ENCODE measurements around the gene GINS3. TPM values are rescaled to one million over a fixed set of nuclear protein-coding genes. Genes with fewer than 3 reads are reported as not detected.
A peak's percentile ranks its signal among the peaks of the same experiment; 100 is the strongest.
"Not testable (repeated sequence)": the region's sequence is repeated elsewhere in the genome, so short reads cannot be mapped to it uniquely, and the experiment has no call there.

GINS3 gene
- total RNA-seq, 1 donor = 10.7 TPM

DNA sequence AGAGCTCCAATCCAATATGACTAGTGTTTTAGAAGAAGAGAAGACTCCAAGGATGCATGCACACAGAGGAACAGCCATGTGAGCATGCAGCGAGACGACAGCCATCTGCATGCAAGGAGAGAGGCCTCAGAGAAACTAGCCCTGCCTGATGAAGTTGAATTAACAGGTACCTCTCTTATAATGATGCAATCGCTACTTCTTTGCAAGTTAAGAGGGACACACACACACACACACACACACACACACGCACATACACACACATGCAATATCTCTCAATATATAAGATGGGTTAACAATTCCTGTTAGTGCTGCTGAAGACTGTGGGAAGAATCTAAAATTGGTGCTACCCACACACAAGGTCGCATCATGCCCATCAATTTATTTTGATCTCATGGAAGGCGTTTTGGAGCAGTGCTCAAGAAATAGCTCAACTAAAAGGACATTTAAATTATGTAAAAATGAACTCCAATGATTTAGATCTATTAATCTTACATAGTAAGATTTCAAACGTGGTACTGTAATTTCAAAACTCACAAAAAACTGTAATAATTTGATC is 7.0 kb upstream of the GINS3 start:
- no peak for DNase-seq (ENCODE audit: low read depth)
- H3K4me3 ChIP-seq (ENCODE audit: low read depth, low read length) = no peak overlapping the region
- TF ChIP-seq, protein P1, sequence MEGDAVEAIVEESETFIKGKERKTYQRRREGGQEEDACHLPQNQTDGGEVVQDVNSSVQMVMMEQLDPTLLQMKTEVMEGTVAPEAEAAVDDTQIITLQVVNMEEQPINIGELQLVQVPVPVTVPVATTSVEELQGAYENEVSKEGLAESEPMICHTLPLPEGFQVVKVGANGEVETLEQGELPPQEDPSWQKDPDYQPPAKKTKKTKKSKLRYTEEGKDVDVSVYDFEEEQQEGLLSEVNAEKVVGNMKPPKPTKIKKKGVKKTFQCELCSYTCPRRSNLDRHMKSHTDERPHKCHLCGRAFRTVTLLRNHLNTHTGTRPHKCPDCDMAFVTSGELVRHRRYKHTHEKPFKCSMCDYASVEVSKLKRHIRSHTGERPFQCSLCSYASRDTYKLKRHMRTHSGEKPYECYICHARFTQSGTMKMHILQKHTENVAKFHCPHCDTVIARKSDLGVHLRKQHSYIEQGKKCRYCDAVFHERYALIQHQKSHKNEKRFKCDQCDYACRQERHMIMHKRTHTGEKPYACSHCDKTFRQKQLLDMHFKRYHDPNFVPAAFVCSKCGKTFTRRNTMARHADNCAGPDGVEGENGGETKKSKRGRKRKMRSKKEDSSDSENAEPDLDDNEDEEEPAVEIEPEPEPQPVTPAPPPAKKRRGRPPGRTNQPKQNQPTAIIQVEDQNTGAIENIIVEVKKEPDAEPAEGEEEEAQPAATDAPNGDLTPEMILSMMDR (IDR thresholded peaks at IDR 0.05; ENCODE audit: insufficient read depth, low read length) = no peak

DNA sequence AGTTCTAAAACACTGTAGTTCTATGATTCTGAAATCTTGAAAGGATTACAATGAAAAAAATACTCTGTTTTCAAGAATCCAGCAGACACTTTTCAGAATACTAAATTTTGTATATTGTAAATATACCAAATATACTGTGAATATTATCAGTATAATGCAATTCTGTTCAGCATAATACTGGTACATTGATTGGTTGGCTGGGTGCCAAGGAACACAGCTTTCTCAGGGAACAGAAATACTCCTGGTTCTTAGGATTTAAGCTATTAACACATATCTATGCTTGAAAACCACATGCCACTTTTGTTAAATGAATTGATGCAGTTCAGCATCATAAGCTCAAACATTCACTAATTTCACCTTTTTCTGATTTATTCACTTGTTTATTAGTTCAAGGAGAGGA is 2.5 kb upstream of the GINS3 start:
- DNase-seq (ENCODE audit: low read depth) = no peak
- TF ChIP-seq, protein P1 (IDR thresholded peaks at IDR 0.05; ENCODE audit: insufficient read depth, low read length) = no peak
- no peak overlapping the region for H3K4me3 ChIP-seq (ENCODE audit: low read depth, low read length)

DNA sequence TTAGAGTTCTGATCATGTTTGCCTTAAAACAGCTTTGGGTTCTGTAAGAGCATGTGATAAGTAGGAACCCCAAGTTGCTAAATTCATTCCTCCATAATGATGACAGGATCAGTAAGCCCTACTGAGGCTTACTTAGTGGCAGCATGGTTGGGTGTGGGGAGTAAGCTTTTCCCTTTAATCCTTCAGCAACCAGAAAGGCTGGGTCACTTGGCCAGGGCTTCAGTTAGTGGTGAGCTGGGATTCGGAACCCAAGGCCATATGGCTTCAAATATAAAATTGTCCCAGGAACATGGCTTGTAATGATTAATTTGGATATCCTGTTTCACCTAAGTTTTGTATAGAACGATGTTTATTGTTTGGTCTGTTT is 850 bp downstream of the GINS3 start:
- TF ChIP-seq, protein P1 (IDR thresholded peaks at IDR 0.05; ENCODE audit: insufficient read depth, low read length) = no peak
- DNase-seq (ENCODE audit: low read depth) = peak; percentile 35

DNA sequence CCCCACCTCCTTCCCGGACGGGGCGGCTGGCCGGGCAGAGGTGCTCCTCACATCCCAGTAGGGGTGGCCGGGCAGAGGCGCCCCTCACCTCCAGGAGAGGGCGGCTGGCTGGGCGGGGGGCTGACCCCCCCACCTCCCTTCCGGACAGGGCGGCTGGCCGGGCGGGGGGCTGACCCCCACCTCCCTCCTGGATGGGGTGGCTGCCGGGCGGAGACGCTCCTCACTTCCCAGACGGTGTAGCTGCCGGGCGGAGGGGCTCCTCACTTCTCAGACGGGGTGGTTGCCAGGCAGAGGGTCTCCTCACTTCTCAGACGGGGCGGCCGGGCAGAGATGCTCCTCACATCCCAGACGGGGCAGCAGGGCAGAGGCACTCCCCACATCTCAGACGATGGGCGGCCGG is 4.6 kb downstream of the GINS3 start:
- not testable (repeated sequence) for DNase-seq (ENCODE audit: low read depth); H3K4me3 ChIP-seq (ENCODE audit: low read depth, low read length)

More for the DNA sequence above, 850 bp downstream of the GINS3 start:
- H3K4me3 ChIP-seq (ENCODE audit: low read depth, low read length) = peak overlapping the region; percentile 96

DNA sequence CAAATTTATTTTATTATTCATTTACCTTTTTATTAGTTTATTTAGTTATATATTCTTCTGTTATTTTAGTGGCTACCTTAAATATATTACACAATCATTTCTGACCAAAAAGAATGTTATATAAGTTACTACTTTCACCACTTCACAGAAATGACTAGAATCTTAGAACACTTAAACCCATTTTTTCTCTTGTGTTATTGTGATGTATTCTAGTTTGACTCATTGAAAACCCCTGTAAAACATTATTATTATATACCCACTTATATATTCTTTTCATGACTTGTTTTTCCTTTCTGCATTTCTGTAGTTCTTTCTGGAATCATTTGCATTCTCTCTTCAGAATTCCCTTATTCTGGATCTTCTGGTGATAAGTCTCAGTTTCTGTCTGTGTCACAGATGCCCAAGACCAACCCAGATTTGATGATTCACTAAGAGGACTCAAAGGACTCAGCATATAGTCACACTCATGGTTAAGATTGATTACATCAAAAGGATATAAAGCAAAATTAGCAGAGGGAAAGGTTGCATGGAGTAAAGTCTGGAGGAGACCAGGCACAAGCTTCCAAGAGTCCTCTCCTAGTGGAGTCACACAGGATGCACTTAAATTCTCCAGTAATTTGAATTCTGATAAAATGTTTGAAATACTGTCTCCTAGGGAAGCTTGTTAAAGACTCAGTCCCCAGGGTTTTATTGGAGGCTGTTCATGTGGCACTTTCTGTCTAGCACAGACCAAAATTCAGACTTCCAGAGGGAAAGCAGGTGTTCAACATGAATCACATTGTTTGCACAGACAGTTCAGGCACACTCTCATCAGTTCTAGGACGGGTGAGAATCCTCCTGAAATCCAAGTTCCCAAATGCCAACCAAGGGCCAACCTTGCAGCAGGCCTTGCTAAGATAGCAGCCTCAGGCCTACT is 7.7 kb downstream of the GINS3 start:
- TF ChIP-seq, protein P1 (IDR thresholded peaks at IDR 0.05; ENCODE audit: insufficient read depth, low read length) = no peak
- H3K4me3 ChIP-seq (ENCODE audit: low read depth, low read length) = no peak overlapping the region
- no peak for DNase-seq (ENCODE audit: low read depth)

DNA sequence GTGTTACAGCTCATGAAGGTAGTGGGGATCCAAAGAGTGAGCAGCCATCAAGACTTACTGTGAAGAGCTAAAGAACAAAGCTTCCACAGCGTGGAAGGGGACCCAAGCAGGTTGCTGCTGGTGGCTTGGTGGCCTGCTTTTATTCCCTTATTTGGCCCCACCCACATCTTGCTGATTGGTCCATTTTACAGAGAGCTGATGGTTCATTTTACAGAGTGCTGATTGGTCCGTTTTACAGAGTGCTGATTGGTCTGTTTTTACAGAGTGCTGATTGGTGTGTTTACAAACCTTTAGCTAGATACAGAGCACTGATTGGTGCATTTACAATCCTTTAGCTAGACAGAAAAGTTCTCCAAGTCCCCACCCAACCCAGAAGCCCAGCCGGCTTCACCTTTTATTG is 9.0 kb downstream of the GINS3 start:
- DNase-seq (ENCODE audit: low read depth); H3K4me3 ChIP-seq (ENCODE audit: low read depth, low read length): not testable (repeated sequence)

DNA sequence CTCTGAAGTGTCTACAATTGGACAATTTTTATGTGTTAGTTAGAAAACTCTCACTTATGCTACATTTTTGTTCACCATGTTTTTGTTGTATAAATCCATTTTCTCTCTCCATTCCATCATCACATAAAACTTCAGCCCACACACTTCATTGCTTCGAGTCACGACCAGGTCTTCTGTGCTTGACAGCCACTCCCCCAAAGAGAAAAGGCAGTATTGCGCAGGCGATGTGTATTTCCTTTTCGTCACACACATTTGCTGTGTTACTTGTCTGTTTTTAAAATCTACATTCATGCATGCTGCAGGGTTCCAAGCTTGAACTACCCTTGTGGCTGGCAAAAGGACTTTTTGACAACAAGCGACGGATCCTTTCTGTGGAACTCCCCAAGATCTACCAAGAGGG is 10.5 kb downstream of the GINS3 start:
- TF ChIP-seq, protein P1 (IDR thresholded peaks at IDR 0.05; ENCODE audit: insufficient read depth, low read length) = no peak
- no peak overlapping the region for H3K4me3 ChIP-seq (ENCODE audit: low read depth, low read length)
- no peak for DNase-seq (ENCODE audit: low read depth)
